Stimulated activated naive B cell treated with anti-CD40 and anti-IgM and Interleukin-4, amounts not matched to agents 10 μg/mL and 1 μg/mL and 100 μg/mL, for 72 hours (primary cell): ENCODE data around the gene TNS3.

Experiments
- ATAC-seq, 2 donors: fragments of 150-1000 bp; cut with Tn5 transposase; replicated peaks; 2 replicates each; pipeline ENCODE4 v1.10.0; 2021; ENCODE audit warnings: moderate library complexity in 1 of 2
- DNase-seq: peaks from one replicate; pipeline ENCODE4 v3.0.0; 2021
- H3K27ac Mint-ChIP-seq: one replicate; pipeline ENCODE4 v1.8.0; 2022; ENCODE audit warnings: mild to moderate bottlenecking, mixed read lengths
- H3K27me3 Mint-ChIP-seq, 2 donors: one replicate each; pipeline ENCODE4 v1.8.0; 2022; ENCODE audit warnings: mixed read lengths in 2 of 2
- H3K36me3 Mint-ChIP-seq, 2 donors: one replicate each; pipeline ENCODE4 v1.8.0; 2022; ENCODE audit warnings: mixed read lengths in 2 of 2, mild to moderate bottlenecking in 1 of 2
- H3K4me1 Mint-ChIP-seq, 2 donors: one replicate each; pipeline ENCODE4 v1.8.0; 2022; ENCODE audit warnings: mixed read lengths in 2 of 2, mild to moderate bottlenecking in 1 of 2
- H3K4me3 Mint-ChIP-seq, 2 donors: one replicate each; pipeline ENCODE4 v1.8.0; 2022; ENCODE audit warnings: mild to moderate bottlenecking in 2 of 2, mixed read lengths in 2 of 2, moderate library complexity in 1 of 2
- H3K9me3 Mint-ChIP-seq, 2 donors: one replicate each; pipeline ENCODE4 v1.8.0; 2022; ENCODE audit warnings: mixed read lengths in 2 of 2, mild to moderate bottlenecking in 1 of 2

The TNS3 gene

GRCh38 chr7:47540387-47541350 lies 41.2 kb downstream of the TNS3 start:
- peaks cover 16% of the 10 kb centered on the region in 2 donors for H3K27me3 Mint-ChIP-seq
- H3K36me3 Mint-ChIP-seq = peaks cover 0 to 3% of the 10 kb centered on the region in 2 donors
- ATAC-seq = no peak
- no peak overlapping the region for H3K4me3 Mint-ChIP-seq
- no peaks in the 10 kb centered on the region for H3K9me3 Mint-ChIP-seq
- peak overlapping the region; percentile 10 for H3K27ac Mint-ChIP-seq
- H3K4me1 Mint-ChIP-seq = peaks cover 33 to 53% of the 10 kb centered on the region in 2 donors
- DNase-seq = no peak

GRCh38 chr7:47540053-47540386 lies 41.9 kb downstream of the TNS3 start:
- no peaks in the 10 kb centered on the region for H3K9me3 Mint-ChIP-seq
- ATAC-seq (no peak), DNase-seq (no peak)
- no peak overlapping the region for H3K27ac Mint-ChIP-seq
- H3K4me3 Mint-ChIP-seq = no peak overlapping the region
- peaks cover 0 to 3% of the 10 kb centered on the region in 2 donors for H3K36me3 Mint-ChIP-seq
- H3K4me1 Mint-ChIP-seq = peaks cover 33 to 47% of the 10 kb centered on the region in 2 donors
- peaks cover 16% of the 10 kb centered on the region in 2 donors for H3K27me3 Mint-ChIP-seq

GRCh38 chr7:47539398-47540052 lies 42.4 kb downstream of the TNS3 start:
- no peak for ATAC-seq
- Mint-ChIP-seq H3K4me3 (no peak overlapping the region), H3K36me3 (peaks cover 0 to 3% of the 10 kb centered on the region in 2 donors), H3K4me1 (peaks cover 30 to 42% of the 10 kb centered on the region in 2 donors), H3K27me3 (peaks cover 16% of the 10 kb centered on the region in 2 donors), H3K27ac (no peak overlapping the region), H3K9me3 (no peaks in the 10 kb centered on the region)
- DNase-seq = no peak

- ATAC-seq (no peak), DNase-seq (no peak)
- Mint-ChIP-seq H3K36me3 (peaks cover 0 to 3% of the 10 kb centered on the region in 2 donors), H3K4me1 (peaks cover 25 to 35% of the 10 kb centered on the region in 2 donors), H3K4me3 (no peak overlapping the region), H3K27ac (no peak overlapping the region), H3K27me3 (peaks cover 16% of the 10 kb centered on the region in 2 donors), H3K9me3 (no peaks in the 10 kb centered on the region)
These were observed 43.0 kb downstream of the TNS3 start for GRCh38 chr7:47538846-47539311.

- Mint-ChIP-seq H3K36me3 (peaks cover 0 to 3% of the 10 kb centered on the region in 2 donors), H3K27ac (no peak overlapping the region), H3K27me3 (peaks cover 16% of the 10 kb centered on the region in 2 donors), H3K4me1 (peaks cover 16 to 26% of the 10 kb centered on the region in 2 donors), H3K4me3 (no peak overlapping the region), H3K9me3 (no peaks in the 10 kb centered on the region)
- ATAC-seq (no peak), DNase-seq (no peak)
These were observed 43.9 kb downstream of the TNS3 start for GRCh38 chr7:47537716-47538675.

- H3K4me1 Mint-ChIP-seq = peaks cover 15 to 27% of the 10 kb centered on the region in 2 donors
- H3K9me3 Mint-ChIP-seq = no peaks in the 10 kb centered on the region
- peak overlapping the region; percentile 65 to 68 for H3K4me3 Mint-ChIP-seq
- peak; percentile 29 to 59 for ATAC-seq
- H3K27ac Mint-ChIP-seq = no peak overlapping the region
- peaks cover 0 to 3% of the 10 kb centered on the region in 2 donors for H3K36me3 Mint-ChIP-seq
- DNase-seq = no peak
- peaks cover 16% of the 10 kb centered on the region in 2 donors for H3K27me3 Mint-ChIP-seq
These were observed 45.0 kb downstream of the TNS3 start for GRCh38 chr7:47536661-47537611.

DNA sequence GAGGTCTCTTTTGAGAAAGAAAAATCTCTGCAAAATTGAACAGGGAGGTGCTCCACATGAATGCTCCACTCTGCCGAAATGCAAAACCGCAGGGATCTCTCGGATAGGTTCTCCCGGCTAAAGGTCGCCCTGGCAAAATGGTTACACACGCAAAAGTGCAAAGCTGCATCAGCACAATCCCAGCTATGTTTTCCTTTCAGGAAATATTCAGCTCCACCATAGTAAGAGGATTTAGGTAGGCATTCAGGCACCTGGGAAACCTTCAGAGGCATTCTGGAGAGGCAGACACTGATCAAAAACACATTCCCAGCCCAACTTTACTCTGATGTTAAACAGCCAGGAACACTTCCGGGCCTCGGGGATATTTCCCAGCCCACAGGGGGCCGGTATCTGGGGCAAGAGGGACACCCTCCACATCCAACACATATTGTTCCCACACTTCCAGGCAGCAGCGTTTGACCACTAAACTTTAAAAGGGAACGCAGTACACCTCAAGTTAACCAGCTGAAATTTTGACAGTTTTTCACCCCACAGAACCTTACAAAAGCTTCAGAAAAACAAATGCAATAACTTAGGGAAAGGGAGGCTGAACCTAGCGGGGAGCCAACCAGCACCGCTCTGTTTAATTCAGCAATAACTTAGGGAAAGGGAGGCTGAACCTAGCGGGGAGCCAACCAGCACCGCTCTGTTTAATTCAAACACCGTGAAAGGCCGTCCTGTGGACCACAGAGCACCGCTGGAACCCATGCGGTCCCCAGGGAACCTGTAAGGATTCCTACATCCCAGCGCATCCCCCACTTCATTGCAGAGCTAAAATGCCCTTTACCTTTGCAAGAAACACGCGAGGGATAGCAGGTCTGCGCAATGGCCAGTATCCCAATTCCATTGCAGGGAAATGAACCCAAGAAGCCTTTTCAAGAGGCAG lies 45.9 kb downstream of the TNS3 start:
- Mint-ChIP-seq H3K27ac (no peak overlapping the region), H3K27me3 (peaks cover 16% of the 10 kb centered on the region in 2 donors), H3K36me3 (peaks cover 0 to 3% of the 10 kb centered on the region in 2 donors), H3K9me3 (no peaks in the 10 kb centered on the region), H3K4me1 (peaks cover 14 to 21% of the 10 kb centered on the region in 2 donors), H3K4me3 (peak overlapping the region; percentile 65 to 68)
- DNase-seq (no peak), ATAC-seq (no peak)

DNA sequence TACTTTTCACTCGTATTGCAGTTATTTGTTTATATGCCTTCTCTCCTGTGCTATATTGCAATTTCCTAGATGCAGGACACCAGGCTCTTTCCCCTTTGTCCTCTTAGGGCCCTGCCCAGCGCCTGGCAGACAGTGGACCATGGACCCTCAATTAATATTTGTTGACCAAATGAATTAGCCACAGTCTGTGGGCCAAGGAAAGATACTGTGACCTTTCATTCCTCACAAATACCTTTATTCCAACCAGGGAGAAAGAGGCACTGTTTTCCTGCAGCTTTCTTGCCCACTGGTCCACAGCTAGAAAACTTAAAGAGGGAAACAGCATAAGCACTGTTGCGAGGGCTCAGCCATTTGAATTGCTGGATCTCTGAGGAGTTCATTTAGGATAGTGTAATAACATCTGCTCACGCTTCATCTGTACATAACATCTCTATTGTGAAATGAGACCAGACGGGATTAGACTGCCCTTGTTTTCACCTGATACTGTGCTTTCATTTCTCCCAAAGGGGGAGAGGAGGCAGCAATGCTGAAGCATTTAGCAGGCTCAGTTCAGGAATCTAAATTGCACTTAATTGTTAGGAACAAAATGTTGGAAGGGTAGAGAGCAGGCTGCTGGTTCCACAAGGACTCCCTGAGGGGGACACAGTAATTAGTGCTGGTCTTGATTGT lies 46.7 kb downstream of the TNS3 start:
- Mint-ChIP-seq H3K27me3 (peaks cover 16% of the 10 kb centered on the region in 2 donors), H3K9me3 (peaks cover 0 to under 1% of the 10 kb centered on the region in 2 donors), H3K36me3 (peaks cover 0 to 5% of the 10 kb centered on the region in 2 donors), H3K27ac (no peak overlapping the region), H3K4me3 (no peak overlapping the region), H3K4me1 (peaks cover 10 to 17% of the 10 kb centered on the region in 2 donors)
- ATAC-seq (no peak), DNase-seq (no peak)

DNA sequence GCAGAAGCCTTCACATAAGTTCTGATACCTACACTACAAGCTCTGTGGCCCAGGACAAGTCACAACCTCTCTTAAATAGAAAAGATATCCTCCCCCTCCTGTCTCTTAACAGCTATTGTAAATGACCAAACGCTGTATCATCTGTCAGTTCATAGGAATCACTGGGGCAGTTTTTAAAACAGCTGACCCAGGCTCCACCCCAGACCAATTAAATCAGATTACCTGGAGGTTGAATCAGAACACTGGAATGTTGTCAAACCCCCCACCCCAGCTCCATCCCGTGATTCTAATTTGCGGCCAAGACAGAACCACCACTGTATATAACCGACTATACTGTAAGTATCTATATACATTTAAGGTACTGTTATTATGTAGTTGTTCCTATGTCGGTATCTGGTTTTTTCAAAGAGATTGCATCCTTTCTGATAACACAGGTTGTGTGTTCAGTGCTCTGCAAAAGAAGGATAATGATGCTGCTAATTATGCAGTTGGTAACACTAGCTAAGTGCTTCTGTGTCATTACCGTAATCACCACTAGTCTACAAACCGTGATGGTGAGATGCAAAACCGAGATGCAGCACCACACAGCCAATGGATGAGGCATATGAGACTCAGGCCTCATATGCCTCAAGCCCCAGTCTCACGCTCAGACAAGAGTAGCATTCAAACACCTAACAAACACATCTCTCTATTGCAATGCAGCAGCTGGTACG lies 47.4 kb downstream of the TNS3 start:
- Mint-ChIP-seq H3K27ac (no peak overlapping the region), H3K4me1 (peaks cover 9 to 18% of the 10 kb centered on the region in 2 donors), H3K27me3 (peaks cover 14% of the 10 kb centered on the region in 2 donors), H3K4me3 (no peak overlapping the region), H3K9me3 (peaks cover 0 to 2% of the 10 kb centered on the region in 2 donors), H3K36me3 (peaks cover 0 to 6% of the 10 kb centered on the region in 2 donors)
- ATAC-seq (peak; percentile 54 to 63), DNase-seq (no peak)

DNA sequence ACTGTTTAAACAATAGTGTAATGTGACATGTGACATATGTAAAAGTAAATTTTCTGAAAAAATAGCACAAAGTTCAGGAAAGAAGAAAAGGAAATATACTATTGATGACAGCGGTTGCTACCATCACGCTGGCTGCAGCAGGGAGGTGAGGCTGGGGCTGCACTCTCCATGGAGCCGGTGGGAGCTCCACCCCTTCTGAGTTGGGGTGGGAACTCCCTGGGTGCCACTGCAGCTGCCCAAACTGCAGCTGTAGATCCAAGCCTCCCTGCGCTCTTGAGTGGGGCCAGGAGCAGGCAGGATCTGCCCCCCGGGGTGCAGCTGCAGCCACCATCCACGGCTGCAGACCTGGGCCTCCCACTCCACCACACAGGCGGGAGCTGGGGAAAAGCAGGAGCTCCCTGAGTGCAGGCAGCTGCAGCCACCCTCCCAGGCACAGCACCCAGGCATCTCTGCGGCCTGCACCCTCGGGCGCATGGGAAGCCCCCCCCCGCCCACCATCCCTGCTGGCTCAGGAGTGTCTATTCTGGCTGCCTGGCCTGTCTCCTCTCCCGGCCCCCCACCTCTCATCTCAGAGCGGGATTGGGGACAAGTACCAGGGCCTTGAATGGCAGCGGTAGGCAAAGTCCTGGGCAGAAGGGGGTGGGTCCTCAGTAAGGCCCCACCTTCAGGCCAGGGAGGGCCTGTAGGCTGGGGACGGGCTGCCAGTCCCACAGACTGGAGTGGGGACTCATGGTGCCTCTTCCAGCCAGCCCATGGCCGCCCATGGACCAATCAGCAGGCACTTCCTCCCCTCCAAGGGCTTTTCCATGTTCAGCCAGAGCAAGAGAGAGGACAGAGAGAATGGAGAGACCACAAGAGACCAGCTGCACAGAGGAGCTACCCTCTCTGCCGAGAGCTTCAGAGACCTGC lies 50.1 kb downstream of the TNS3 start:
- peaks cover 0 to 3% of the 10 kb centered on the region in 2 donors for H3K9me3 Mint-ChIP-seq

More for the DNA sequence above, 50.1 kb downstream of the TNS3 start:
- peaks cover 0 to 4% of the 10 kb centered on the region in 2 donors for H3K27me3 Mint-ChIP-seq
- peaks cover 2 to 15% of the 10 kb centered on the region in 2 donors for H3K36me3 Mint-ChIP-seq
- peaks cover 2 to 15% of the 10 kb centered on the region in 2 donors for H3K4me1 Mint-ChIP-seq
- no peak overlapping the region for H3K4me3 Mint-ChIP-seq
- H3K27ac Mint-ChIP-seq = no peak overlapping the region
- ATAC-seq = no peak
- no peak for DNase-seq
